Activated CD8-positive, alpha-beta memory T cell treated with anti-CD3 and anti-CD28 coated beads, Interleukin-2, amount 10 ng/mL, durations not matched to agents 7 days and 5 days (primary cell): Measurements from ENCODE around the gene PRIM1. TPM values are rescaled to one million over a fixed set of nuclear protein-coding genes. Genes with fewer than 3 reads are reported as not detected.
"Not testable (repeated sequence)": the region's sequence is repeated elsewhere in the genome, so short reads cannot be mapped to it uniquely, and the experiment has no call there.

Experiments used
- ATAC-seq: fragments of 150-1000 bp; cut with Tn5 transposase; one replicate; pipeline ENCODE4 v1.10.0; 2021; ENCODE audit warnings: moderate library complexity
- CTCF ChIA-PET: fragments of 350-600 bp; sonication (Branson Sonifier 250); formaldehyde crosslinking; loops from one replicate; lab custom pipeline; 2021; ENCODE audit warnings: antibody characterized with exemption; lab: Charles Lee
- DNase-seq: peaks from one replicate; pipeline ENCODE4 v3.0.0-alpha.2; 2020
- H3K27ac Mint-ChIP-seq: one replicate; pipeline ENCODE4 v1.8.0; 2021; ENCODE audit warnings: mild to moderate bottlenecking, mixed read lengths
- H3K27me3 Mint-ChIP-seq: one replicate; pipeline ENCODE4 v1.8.0; 2021; ENCODE audit warnings: mixed read lengths
- H3K36me3 Mint-ChIP-seq: one replicate; pipeline ENCODE4 v1.8.0; 2021; ENCODE audit warnings: mild to moderate bottlenecking, mixed read lengths
- H3K4me1 Mint-ChIP-seq: one replicate; pipeline ENCODE4 v1.8.0; 2021; ENCODE audit warnings: mixed read lengths
- H3K4me3 Mint-ChIP-seq: one replicate; pipeline ENCODE4 v1.8.0; 2021; ENCODE audit warnings: mild to moderate bottlenecking, moderate library complexity, mixed read lengths
- H3K9me3 Mint-ChIP-seq: one replicate; pipeline ENCODE4 v1.8.0; 2022; ENCODE audit warnings: low read depth, mixed read lengths
- total RNA-seq, 2 experiments: library from RNA; stranded (reverse); gene quantifications; one replicate each; pipeline ENCODE4 v1.2.3, GENCODE V29; 2021

Gene PRIM1
- 10 to 100 TPM; 62.9 to 65.3 TPM for total RNA-seq

DNA sequence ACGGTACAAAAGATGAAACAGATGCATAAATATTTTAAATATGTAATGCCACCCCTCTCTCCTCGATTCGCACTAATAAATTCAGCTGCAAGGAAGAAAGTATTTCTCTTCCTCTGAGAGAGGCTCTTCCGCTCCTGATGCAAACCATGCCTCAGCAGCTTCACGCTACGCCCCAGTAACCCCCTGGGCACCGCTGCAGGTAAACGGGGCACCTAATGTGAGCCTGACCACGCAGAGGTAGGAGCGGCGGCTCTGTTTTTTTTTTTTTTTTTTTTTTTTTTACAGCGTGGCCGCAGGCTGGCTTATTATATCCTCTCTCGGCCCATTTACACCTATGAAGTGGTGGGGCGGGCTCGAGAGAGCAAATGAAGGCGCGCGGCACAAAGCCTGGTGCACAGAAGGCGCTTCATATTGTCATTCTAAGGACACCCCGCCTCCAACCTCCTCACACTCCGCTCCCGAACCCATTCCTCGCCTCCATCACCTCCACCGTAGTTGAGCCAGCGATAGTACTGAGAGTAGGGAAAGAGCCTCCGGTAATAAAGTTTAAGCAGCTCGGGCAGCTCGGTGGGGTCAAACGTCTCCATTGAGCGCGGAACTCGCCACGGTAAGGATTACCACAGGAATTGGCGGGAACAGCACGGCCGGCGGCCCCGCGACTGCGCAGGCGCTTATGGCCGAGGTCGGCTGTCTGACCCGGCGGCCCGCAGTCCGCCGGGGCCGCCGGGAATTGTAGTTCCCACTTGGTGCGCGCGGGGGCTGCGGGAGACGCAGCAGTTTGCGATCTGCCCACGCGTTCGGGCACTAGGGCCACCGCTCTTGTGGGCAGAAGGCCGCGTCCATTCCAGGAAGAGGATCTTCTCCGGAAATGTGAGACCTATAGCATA, at the start of gene PRIM1:
TSS of gene PRIM1 (minus strand) at position 612 of the 887 bp plus-strand sequence. CDS start at position 587, 25 bp downstream.
- Mint-ChIP-seq H3K4me3 (peak within 1 kb of the TSS; percentile 92), H3K9me3 (no peaks in the 10 kb centered on the region)

GRCh38 chr12:56800221-56800620, 48.1 kb upstream of the PRIM1 start:
- no peak overlapping the region for H3K27ac Mint-ChIP-seq
- no peaks in the 10 kb centered on the region for H3K4me1 Mint-ChIP-seq
- H3K27me3 Mint-ChIP-seq, result no peaks in the 10 kb centered on the region
- H3K36me3 Mint-ChIP-seq, result no peaks in the 10 kb centered on the region
- ATAC-seq (no peak), DNase-seq (no peak)
- CTCF ChIA-PET, result no interaction called here
- H3K9me3 Mint-ChIP-seq, result no peaks in the 10 kb centered on the region
- no peak overlapping the region for H3K4me3 Mint-ChIP-seq

More for the DNA sequence above, at the start of gene PRIM1:
- CTCF ChIA-PET, result interaction anchor here (0.7 to 10.1 kb wide), 8 partner anchors 8 to 493 kb away, joined by 3 to 107 read pairs (median 4); partner anchors contain the start of genes NACA and STAT6
- peak; percentile 93 for ATAC-seq
- peaks cover 36% of the 10 kb centered on the region for H3K36me3 Mint-ChIP-seq
- peak; percentile 94 for DNase-seq
- peaks cover 44% of the 10 kb centered on the region for H3K4me1 Mint-ChIP-seq
- no peaks in the 10 kb centered on the region for H3K27me3 Mint-ChIP-seq
- H3K27ac Mint-ChIP-seq, result peak within 1 kb of the TSS; percentile 98

GRCh38 chr12:56799345-56799744, 47.2 kb upstream of the PRIM1 start:
- H3K4me3 Mint-ChIP-seq, H3K9me3 Mint-ChIP-seq, H3K36me3 Mint-ChIP-seq, DNase-seq, CTCF ChIA-PET, H3K27ac Mint-ChIP-seq, ATAC-seq, H3K4me1 Mint-ChIP-seq, H3K27me3 Mint-ChIP-seq: not testable (repeated sequence)

DNA sequence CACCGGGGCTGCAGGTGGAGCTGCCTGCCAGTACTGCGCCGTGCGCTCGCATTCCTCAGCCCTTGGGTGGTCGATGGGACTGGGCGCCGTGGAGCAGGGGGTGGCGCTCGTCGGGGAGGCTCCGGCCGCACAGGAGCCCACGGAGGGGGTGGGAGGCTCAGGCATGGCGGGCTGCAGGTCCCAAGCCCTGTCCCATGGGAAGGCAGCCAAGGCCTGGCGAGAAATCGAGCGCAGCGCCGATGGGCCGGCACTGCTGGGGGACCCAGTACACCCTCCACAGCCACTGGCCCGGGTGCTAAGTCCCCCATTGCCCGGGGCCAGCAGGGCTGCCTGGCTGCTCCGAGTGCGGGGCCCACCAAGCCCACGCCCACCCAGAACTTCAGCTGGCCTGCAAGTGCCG, 43.7 kb upstream of the PRIM1 start:
- H3K27me3 Mint-ChIP-seq, H3K4me1 Mint-ChIP-seq: not testable (repeated sequence)

DNA sequence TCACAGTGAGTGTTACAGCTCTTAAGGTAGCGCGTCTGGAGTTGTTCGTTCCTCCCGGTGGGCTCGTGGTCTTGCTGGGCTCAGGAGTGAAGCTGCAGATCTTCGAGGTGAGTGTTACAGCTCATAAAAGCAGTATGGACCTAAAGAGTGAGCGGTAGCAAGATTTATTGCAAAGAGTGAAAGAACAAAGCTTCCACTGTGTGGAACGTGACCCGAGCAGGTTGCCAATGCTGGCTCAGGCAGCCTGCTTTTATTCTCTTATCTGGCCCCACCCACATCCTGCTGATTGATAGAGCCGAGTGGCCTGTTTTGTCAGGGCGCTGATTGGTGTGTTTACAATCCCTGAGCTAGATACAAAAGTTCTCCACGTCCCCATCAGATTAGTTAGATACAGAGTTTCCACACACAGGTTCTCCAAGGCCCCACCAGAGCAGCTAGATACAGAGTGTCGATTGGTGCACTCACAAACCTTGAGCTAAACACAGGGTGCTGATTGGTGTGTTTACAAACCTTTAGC, 43.0 kb upstream of the PRIM1 start:
- H3K9me3 Mint-ChIP-seq, ATAC-seq, DNase-seq, H3K4me1 Mint-ChIP-seq, CTCF ChIA-PET, H3K27me3 Mint-ChIP-seq, H3K36me3 Mint-ChIP-seq, H3K27ac Mint-ChIP-seq: not testable (repeated sequence)
- peak overlapping the region; percentile 53 for H3K4me3 Mint-ChIP-seq

More for the DNA sequence above, 43.7 kb upstream of the PRIM1 start:
- CTCF ChIA-PET, H3K4me3 Mint-ChIP-seq, ATAC-seq, H3K36me3 Mint-ChIP-seq, H3K9me3 Mint-ChIP-seq, H3K27ac Mint-ChIP-seq, DNase-seq: not testable (repeated sequence)

GRCh38 chr12:56793124-56793523, 41.0 kb upstream of the PRIM1 start:
- ATAC-seq, H3K27ac Mint-ChIP-seq, H3K36me3 Mint-ChIP-seq: not testable (repeated sequence)

GRCh38 chr12:56792678-56793077, 40.6 kb upstream of the PRIM1 start:
- no peak for DNase-seq
- H3K36me3 Mint-ChIP-seq, result no peaks in the 10 kb centered on the region
- no peak overlapping the region for H3K27ac Mint-ChIP-seq
- CTCF ChIA-PET, result no interaction called here
- H3K27me3 Mint-ChIP-seq, result no peaks in the 10 kb centered on the region
- H3K4me1 Mint-ChIP-seq, result no peaks in the 10 kb centered on the region
- H3K4me3 Mint-ChIP-seq, result no peak overlapping the region
- ATAC-seq, result no peak
- H3K9me3 Mint-ChIP-seq, result no peaks in the 10 kb centered on the region

More at GRCh38 chr12:56793124-56793523, 41.0 kb upstream of the PRIM1 start:
- H3K4me3 Mint-ChIP-seq, DNase-seq, H3K9me3 Mint-ChIP-seq, CTCF ChIA-PET, H3K4me1 Mint-ChIP-seq, H3K27me3 Mint-ChIP-seq: not testable (repeated sequence)

DNA sequence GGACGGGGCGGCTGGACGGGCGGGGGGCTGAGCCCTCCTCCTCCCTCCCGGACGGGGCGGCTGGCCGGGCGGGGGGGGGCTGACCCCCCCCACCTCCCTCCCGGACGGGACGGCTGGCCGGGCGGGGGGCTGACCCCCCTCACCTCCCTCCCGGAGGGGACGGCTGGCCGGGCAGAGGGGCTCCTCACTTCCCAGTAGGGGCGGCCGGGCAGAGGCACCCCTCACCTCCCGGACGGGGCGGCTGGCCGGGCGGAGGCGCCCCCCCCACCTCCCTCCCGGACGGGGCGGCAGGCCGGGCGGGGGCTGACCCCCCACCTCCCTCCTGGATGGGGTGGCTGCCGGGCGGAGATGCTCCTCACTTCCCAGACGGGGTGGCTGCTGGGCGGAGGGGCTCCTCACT, 37.3 kb upstream of the PRIM1 start:
- H3K4me3 Mint-ChIP-seq, H3K36me3 Mint-ChIP-seq, H3K4me1 Mint-ChIP-seq, CTCF ChIA-PET, DNase-seq, H3K27me3 Mint-ChIP-seq, H3K27ac Mint-ChIP-seq, H3K9me3 Mint-ChIP-seq, ATAC-seq: not testable (repeated sequence)

DNA sequence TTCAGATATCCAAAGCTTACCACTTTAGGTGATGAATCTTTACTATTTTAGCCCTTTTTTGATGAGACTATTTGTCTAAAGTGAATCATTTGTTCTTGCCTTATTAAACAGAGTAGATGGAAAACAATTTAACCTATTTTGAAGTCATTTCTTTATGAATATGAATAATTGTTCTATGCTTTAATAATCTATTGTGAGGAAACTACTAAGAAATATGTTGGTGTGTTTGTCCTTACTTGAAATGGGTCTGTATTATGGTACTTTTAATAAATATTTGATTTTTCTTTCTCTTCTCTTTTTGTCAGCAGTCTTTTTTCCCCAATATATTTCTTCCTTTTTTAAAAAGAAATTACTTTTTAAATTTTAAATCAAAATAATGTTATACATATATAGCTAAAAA, 35.4 kb upstream of the PRIM1 start:
- ATAC-seq (no peak), DNase-seq (no peak)
- H3K9me3 Mint-ChIP-seq, result no peaks in the 10 kb centered on the region
- H3K27ac Mint-ChIP-seq, result no peak overlapping the region
- no peaks in the 10 kb centered on the region for H3K36me3 Mint-ChIP-seq
- CTCF ChIA-PET, result interaction anchor here (1.4 kb wide), 1 partner anchor 214 kb away, joined by 4 read pairs; no protein-coding TSS in a partner anchor
- H3K4me3 Mint-ChIP-seq, result no peak overlapping the region
- no peaks in the 10 kb centered on the region for H3K27me3 Mint-ChIP-seq
- H3K4me1 Mint-ChIP-seq, result no peaks in the 10 kb centered on the region

DNA sequence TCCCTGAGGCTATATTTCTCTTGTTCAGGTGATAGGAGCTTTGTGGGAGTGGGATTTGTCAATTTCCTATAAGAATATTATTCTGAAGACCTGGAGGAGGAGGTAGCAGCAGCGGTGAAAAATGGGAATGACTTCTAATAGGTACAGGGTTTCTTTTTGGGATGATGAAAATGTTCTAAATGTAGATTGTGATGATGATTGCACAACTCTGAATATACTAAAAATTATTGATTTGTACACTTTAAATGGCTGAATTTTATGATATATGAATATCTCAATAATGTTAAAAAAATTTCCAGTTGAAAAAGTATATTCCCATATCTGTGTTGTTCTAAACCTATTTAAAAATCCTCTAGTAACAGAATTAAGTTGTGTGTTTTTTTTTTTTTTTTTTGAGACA, 33.8 kb upstream of the PRIM1 start:
- no peaks in the 10 kb centered on the region for H3K27me3 Mint-ChIP-seq
- H3K4me1 Mint-ChIP-seq, result no peaks in the 10 kb centered on the region
- DNase-seq, result peak; percentile 0
- CTCF ChIA-PET, result no interaction called here
- H3K36me3 Mint-ChIP-seq, result no peaks in the 10 kb centered on the region
- ATAC-seq, result no peak
- no peak overlapping the region for H3K27ac Mint-ChIP-seq
- H3K9me3 Mint-ChIP-seq, result no peaks in the 10 kb centered on the region
- H3K4me3 Mint-ChIP-seq, result no peak overlapping the region

DNA sequence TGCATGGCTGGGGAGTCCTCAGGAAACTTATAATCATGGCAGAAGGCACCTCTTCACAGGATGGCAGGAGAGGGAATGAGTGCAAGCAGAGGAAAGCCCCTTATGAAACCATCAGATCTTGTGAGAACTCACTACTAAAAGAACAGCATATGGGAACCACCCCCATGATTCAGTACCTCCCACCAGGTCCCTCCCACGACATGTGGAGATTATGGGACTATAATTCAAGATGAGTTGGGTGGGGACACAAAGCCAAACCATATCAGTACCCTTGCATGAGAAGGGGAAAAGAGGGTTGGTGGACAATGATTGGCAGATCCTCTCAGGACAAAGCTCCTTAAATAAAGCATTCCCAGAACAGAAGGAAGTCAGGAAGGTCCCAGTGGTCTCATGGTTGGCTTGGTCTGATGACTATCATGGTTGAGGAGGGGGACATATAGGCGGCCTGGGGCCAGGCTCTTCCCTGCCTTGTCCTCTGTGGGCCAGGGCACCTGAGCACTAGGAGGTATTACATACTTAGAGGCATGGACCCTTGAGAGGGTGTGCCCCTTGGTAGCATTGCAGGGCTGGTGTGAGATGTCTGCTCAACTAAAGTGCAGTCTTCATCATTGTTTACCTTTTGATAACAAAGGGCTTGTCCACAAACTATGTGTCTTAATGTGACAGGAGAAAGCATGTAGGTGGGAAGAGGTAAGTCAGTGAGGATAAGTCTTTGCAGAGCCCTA, 33.2 kb upstream of the PRIM1 start:
- Mint-ChIP-seq H3K27me3 (no peaks in the 10 kb centered on the region), H3K27ac (no peak overlapping the region), H3K9me3 (no peaks in the 10 kb centered on the region), H3K36me3 (no peaks in the 10 kb centered on the region), H3K4me1 (no peaks in the 10 kb centered on the region), H3K4me3 (no peak overlapping the region)
- no peak for ATAC-seq
- CTCF ChIA-PET, result no interaction called here
- DNase-seq, result no peak

DNA sequence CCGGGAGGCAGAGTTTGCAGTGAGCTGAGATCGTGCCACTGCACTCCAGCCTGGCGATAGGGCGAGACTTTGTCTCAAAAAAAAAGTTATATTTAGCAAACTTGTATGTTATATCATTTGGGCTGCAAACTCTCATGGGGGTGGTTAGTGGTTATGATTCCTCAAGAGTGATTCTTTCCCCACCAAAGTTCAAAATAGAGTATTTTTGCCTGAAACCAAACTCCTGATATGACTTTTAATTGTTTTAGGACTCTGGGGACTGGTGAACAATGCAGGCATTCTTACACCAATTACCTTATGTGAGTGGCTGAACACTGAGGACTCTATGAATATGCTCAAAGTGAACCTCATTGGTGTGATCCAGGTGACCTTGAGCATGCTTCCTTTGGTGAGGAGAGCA, 29.6 kb upstream of the PRIM1 start:
- H3K4me1 Mint-ChIP-seq, result no peaks in the 10 kb centered on the region
- no peak for ATAC-seq
- DNase-seq, result peak; percentile 12
- H3K27ac Mint-ChIP-seq, result no peak overlapping the region
- no peaks in the 10 kb centered on the region for H3K27me3 Mint-ChIP-seq
- CTCF ChIA-PET, result interaction anchor here (1.3 kb wide), 1 partner anchor 205 kb away, joined by 3 read pairs; no protein-coding TSS in a partner anchor
- no peak overlapping the region for H3K4me3 Mint-ChIP-seq
- H3K36me3 Mint-ChIP-seq, result no peaks in the 10 kb centered on the region
- no peaks in the 10 kb centered on the region for H3K9me3 Mint-ChIP-seq

- H3K4me1 Mint-ChIP-seq, result no peaks in the 10 kb centered on the region
- H3K9me3 Mint-ChIP-seq, result no peaks in the 10 kb centered on the region
- H3K4me3 Mint-ChIP-seq, result no peak overlapping the region
- DNase-seq (peak; percentile 26), ATAC-seq (no peak)
- no peaks in the 10 kb centered on the region for H3K27me3 Mint-ChIP-seq
- no peak overlapping the region for H3K27ac Mint-ChIP-seq
- CTCF ChIA-PET, result no interaction called here
- no peaks in the 10 kb centered on the region for H3K36me3 Mint-ChIP-seq
Measured at GRCh38 chr12:56778756-56779155, 26.6 kb upstream of the PRIM1 start.
